Mesodermal cell (in vitro differentiated cells): Measurements from ENCODE around the gene PDE6B.

Experiments used
- H3K27ac ChIP-seq: 2 replicates; pipeline ENCODE4 v1.7.0; 2013; ENCODE audit warnings: mild to moderate bottlenecking, low read depth, low read length, moderate library complexity; ENCODE audit not compliant: severe bottlenecking
- H3K36me3 ChIP-seq: 2 replicates; pipeline ENCODE4 v1.7.1; 2013; ENCODE audit warnings: mild to moderate bottlenecking, low read length, moderate library complexity; ENCODE audit not compliant: control insufficient read depth, insufficient read depth
- H3K4me1 ChIP-seq: one replicate; pipeline ENCODE4 v1.7.1; 2013; ENCODE audit warnings: mild to moderate bottlenecking, low read length; ENCODE audit not compliant: insufficient read depth, control insufficient read depth, poor library complexity, severe bottlenecking
- H3K4me3 ChIP-seq: 2 replicates; pipeline ENCODE4 v1.7.0; 2013; ENCODE audit warnings: low read length, control low read depth, mild to moderate bottlenecking; ENCODE audit not compliant: insufficient read depth, poor library complexity, severe bottlenecking; ENCODE audit errors: extremely low read depth
- H3K9me3 ChIP-seq: 2 replicates; pipeline ENCODE4 v1.7.1; 2013; ENCODE audit warnings: mild to moderate bottlenecking, low read length, moderate library complexity; ENCODE audit not compliant: control insufficient read depth
- WGBS, 2 experiments: methylation state at CpG; one replicate each; pipeline ENCODE4 v1.1.5; 2013; ENCODE audit warnings: missing lambda C conversion rate in 2 of 2; ENCODE audit not compliant: insufficient coverage in 2 of 2; 5-methylcytosine and 5-hydroxymethylcytosine counted together

The PDE6B gene

GRCh38 chr4:660401-660800 lies 35.0 kb downstream of the PDE6B start:
- Histone ChIP-seq H3K4me1 (peaks cover 5% of the 10 kb centered on the region), H3K36me3 (no peaks in the 10 kb centered on the region), H3K4me3 (no peak overlapping the region), H3K27ac (no peak overlapping the region), H3K9me3 (no peaks in the 10 kb centered on the region)
- 93 to 98% methylated on average over 6 to 7 of the region's 10 CpGs for WGBS, 2 experiments

GRCh38 chr4:661231-661630 lies 35.9 kb downstream of the PDE6B start:
- H3K4me1 ChIP-seq, result peaks cover 5% of the 10 kb centered on the region
- H3K36me3 ChIP-seq, result no peaks in the 10 kb centered on the region
- no peak overlapping the region for H3K27ac ChIP-seq
- H3K4me3 ChIP-seq, result no peak overlapping the region
- 83 to 100% methylated on average over 2 to 3 of the region's 3 CpGs for WGBS, 2 experiments
- H3K9me3 ChIP-seq, result no peaks in the 10 kb centered on the region

- 93 to 94% methylated on average over 40 to 41 of the region's 42 CpGs for WGBS, 2 experiments
- no peak overlapping the region for H3K27ac ChIP-seq
- H3K9me3 ChIP-seq, result no peaks in the 10 kb centered on the region
- no peaks in the 10 kb centered on the region for H3K36me3 ChIP-seq
- H3K4me1 ChIP-seq, result no peaks in the 10 kb centered on the region
- no peak overlapping the region for H3K4me3 ChIP-seq
Observed at GRCh38 chr4:661881-662761, 36.7 kb downstream of the PDE6B start.

GRCh38 chr4:663046-663437 lies 37.7 kb downstream of the PDE6B start:
- 82 to 95% methylated on average over 18 to 19 of the region's 20 CpGs for WGBS, 2 experiments
- Histone ChIP-seq H3K4me3 (peak overlapping the region; percentile 46), H3K9me3 (no peaks in the 10 kb centered on the region), H3K36me3 (no peaks in the 10 kb centered on the region), H3K4me1 (no peaks in the 10 kb centered on the region), H3K27ac (no peak overlapping the region)

- peak overlapping the region; percentile 46 for H3K4me3 ChIP-seq
- WGBS, 2 experiments, result 51 to 61% methylated on average over 58 to 75 of the region's 80 CpGs
Observed at GRCh38 chr4:663438-664428, 38.4 kb downstream of the PDE6B start.

DNA sequence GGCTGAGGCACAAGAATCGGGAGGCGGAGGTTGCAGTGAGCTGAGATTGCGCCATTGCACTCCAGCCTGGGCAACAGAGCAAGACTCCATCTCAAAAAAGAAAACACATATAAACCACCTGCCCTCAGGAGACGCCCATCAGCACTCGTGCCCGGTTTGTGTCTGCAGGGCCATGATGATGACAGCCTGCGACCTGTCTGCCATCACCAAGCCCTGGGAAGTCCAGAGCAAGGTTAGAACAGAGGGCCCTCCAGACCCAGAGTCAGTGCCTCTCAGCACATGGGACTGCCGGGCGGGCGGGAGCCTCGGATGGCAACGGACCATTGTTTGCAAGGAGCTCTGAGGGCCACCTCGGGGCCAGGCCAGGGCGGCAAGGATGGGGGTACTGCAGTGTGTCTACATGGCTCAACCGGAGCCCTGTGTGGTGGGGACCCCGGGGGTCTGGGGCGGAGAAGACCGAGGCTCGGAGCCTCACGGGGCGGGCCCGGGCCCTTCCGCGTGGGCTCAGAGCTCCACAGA lies 39.4 kb downstream of the PDE6B start:
- Histone ChIP-seq H3K4me3 (no peak overlapping the region), H3K27ac (no peak overlapping the region)
- WGBS, 2 experiments, result 96 to 97% methylated on average over 20 to 24 of the region's 24 CpGs

More at GRCh38 chr4:663438-664428, 38.4 kb downstream of the PDE6B start:
- H3K9me3 ChIP-seq, result no peaks in the 10 kb centered on the region
- no peaks in the 10 kb centered on the region for H3K36me3 ChIP-seq
- no peaks in the 10 kb centered on the region for H3K4me1 ChIP-seq
- no peak overlapping the region for H3K27ac ChIP-seq

DNA sequence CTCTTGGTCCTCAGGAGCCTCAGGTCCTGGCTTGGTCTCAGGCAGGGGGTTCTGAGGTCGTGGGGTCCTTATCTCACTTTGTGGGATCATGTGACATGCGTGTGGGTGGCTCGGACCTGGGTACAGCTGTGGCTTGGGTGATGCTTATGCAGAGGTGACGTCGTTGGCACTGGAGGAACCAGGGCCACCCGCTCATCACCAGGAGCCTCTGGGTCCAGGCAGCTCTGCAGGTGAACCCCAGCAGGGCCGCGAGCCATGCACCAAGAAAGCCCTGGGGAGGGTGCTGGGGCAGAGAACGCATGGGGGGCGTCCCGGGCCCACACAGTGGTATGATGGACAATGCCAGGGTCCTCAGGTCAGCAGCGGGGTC lies 40.0 kb downstream of the PDE6B start:
- no peak overlapping the region for H3K4me3 ChIP-seq
- WGBS, 2 experiments, result 92% methylated on average over 11 of the region's 12 CpGs
- no peaks in the 10 kb centered on the region for H3K36me3 ChIP-seq
- H3K27ac ChIP-seq, result no peak overlapping the region
- H3K9me3 ChIP-seq, result no peaks in the 10 kb centered on the region
- H3K4me1 ChIP-seq, result no peaks in the 10 kb centered on the region

More for the DNA sequence above, 39.4 kb downstream of the PDE6B start:
- no peaks in the 10 kb centered on the region for H3K4me1 ChIP-seq
- H3K36me3 ChIP-seq, result no peaks in the 10 kb centered on the region
- H3K9me3 ChIP-seq, result no peaks in the 10 kb centered on the region

DNA sequence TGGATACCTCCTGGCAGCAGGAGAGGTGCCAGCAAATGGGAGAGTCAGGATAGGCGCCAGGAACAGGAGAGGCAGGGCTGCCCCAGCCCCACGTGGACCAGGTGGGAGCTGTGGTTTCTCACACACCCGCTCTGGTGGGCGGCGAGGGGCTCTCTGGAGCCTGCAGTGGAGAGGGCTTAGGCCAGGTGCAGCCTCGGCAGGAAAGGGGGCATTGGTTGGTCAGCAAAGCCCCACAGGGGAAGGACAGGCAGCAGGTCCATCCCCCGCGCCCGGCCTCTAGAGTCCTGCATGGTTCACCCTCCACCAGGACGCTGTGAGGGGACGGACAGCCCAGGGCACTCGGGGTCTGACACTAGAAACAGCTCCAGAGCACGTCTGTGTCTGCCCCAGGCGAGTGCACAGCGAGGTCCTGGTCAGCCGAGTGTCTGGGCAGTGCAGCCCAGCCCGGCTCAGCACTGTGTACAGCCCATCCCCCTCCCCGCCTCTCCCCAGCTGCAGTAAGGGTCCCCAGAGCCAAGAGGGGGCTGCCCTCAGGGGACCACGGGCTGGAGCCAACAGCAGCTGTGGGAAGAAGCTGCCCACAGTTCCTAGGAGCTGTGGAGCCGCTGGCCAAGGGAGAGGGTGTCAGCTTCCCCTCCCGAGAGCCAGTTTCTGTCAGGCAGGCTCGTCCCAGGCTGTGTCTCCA lies 40.5 kb downstream of the PDE6B start:
- Histone ChIP-seq H3K4me1 (no peaks in the 10 kb centered on the region), H3K9me3 (no peaks in the 10 kb centered on the region), H3K36me3 (no peaks in the 10 kb centered on the region), H3K27ac (no peak overlapping the region), H3K4me3 (no peak overlapping the region)
- WGBS, 2 experiments, result 79 to 81% methylated on average over 17 to 21 of the region's 22 CpGs

DNA sequence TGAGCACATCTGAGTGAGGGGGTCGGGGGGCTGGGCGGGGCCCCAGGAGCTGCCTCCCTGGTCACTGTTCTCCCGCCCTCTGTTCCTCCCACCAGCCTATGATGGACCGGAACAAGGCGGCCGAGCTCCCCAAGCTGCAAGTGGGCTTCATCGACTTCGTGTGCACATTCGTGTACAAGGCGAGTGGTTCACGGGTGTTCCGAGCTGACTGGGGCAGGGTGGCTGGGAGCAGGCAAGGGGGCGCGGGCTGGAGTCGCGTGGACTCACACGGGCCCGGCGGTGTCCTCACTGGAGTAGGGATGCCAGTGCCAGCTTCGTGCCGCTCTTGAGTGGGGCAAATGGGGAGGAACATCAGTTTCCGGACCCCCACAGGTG lies 41.0 kb downstream of the PDE6B start:
- Histone ChIP-seq H3K27ac (no peak overlapping the region), H3K36me3 (peaks cover under 1% of the 10 kb centered on the region), H3K4me3 (no peak overlapping the region), H3K4me1 (no peaks in the 10 kb centered on the region), H3K9me3 (no peaks in the 10 kb centered on the region)
- WGBS, 2 experiments, result 88 to 89% methylated on average over 20 to 21 of the region's 22 CpGs

DNA sequence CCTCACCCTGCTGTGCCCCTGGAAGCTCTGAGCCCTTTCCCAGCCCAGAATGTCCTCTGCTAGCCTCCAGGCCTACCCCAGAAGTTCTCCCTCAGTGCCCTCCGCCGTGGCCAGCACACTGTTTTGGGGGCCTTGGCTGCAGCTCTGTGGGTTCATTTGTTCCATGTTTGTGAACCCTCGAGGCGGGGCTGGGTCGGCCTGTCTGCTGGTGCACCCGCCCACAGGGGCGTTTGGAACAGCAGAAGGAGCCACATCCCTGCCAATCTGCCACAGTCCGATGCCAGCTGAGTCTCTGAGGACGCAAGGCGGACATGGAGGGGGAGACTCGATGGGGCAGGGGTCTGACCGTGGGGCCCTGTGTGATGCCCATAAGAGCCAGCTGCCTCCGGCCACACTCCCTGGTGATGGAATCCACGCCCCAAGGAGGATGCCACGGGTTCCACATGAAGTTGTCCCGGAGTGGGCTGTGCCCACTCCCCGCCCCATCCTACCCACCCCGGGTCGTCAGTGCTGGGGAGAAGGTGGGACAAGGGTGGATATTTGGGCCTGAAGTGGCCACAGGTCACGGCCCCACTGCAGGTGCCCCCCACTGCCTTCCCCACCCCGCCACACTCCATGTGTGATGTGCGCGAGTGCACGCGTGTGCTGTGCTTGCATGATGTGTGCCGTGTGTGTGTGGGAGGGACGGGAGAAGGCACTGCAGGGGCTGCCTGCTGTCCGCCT lies 41.6 kb downstream of the PDE6B start:
- Histone ChIP-seq H3K4me3 (no peak overlapping the region), H3K9me3 (no peaks in the 10 kb centered on the region), H3K36me3 (peaks cover 6% of the 10 kb centered on the region), H3K4me1 (no peaks in the 10 kb centered on the region), H3K27ac (no peak overlapping the region)
- WGBS, 2 experiments, result 86 to 93% methylated on average over 13 of the region's 28 CpGs
